ENCODE data around the gene P3R3URF. TPM values are rescaled to one million over a fixed set of nuclear protein-coding genes. Genes with fewer than 3 reads are reported as not detected.

P3R3URF gene
- total and polyA plus RNA-seq, 4 donors, result not detected

- no peak for ATAC-seq (ENCODE audit: low FRiP score)
- peaks cover 5% of the 10 kb centered on the region in 2 donors for H3K36me3 ChIP-seq (ENCODE audit: control insufficient read depth in 1 of 2, insufficient read depth in 2 of 2, low read length in 1 of 2)
- no peak overlapping the region for H3K27ac ChIP-seq (ENCODE audit: low read depth in 1 of 2, low read length in 2 of 2)
These were observed 14.3 kb upstream of the P3R3URF start for GRCh38 chr1:46190539-46190938.

DNA sequence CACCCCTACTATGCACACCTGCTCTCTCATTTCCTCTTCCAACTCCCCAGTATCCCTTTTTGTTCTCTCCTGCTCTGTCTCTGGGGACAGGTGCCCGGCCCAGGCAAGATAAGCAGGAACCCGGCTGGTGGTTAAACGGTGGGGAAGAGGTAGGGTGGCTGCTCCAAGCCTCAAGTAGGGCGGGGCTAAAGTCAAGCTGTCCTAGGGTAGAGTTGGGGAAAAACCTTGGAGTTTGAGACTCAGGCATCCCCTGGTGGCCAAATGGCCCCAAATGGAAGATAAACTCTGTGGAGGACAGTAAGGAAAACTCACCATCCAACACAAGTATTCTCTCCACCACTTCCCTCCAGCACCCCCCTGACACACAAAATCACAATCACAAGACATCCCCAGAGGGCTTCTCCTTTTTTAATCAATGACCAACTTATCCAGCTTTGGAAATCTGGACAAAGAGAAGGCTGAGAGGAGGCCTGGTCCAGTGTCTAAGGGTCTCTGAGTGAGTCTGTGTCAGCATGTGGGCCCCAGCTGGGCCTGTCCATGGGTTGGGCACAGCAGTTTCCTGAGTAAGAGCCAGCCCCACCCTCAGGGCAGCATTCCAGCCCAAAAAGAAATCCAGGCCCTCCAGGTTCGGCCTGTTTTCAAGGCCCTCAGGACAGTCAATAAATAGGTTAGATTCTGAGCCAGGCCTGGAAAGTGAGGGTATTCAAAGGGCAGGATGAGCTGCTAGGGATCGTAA, 12.2 kb upstream of the P3R3URF start:
- H3K27ac ChIP-seq (ENCODE audit: low read depth in 1 of 2, low read length in 2 of 2), result no peak overlapping the region
- DNase-seq (peak in 1 of 2 donors; percentile 70), ATAC-seq (ENCODE audit: low FRiP score) (no peak)
- H3K4me1 ChIP-seq (ENCODE audit: control insufficient read depth in 1 of 2, insufficient read depth in 2 of 2, low read length in 2 of 2), result no peaks in the 10 kb centered on the region
- H3K4me3 ChIP-seq (ENCODE audit: low read length in 2 of 2), result no peak overlapping the region
- intact Hi-C loops (cut with DNase I), result no loop called here
- H3K36me3 ChIP-seq (ENCODE audit: control insufficient read depth in 1 of 2, insufficient read depth in 2 of 2, low read length in 1 of 2), result peaks cover 5% of the 10 kb centered on the region in 2 donors
- no peaks in the 10 kb centered on the region for H3K27me3 ChIP-seq (ENCODE audit: control insufficient read depth in 1 of 2, insufficient read depth in 2 of 2, low read length in 1 of 2)
- H3K9me3 ChIP-seq (ENCODE audit: control insufficient read depth, low read length), result no peaks in the 10 kb centered on the region
- WGBS, 2 donors, result 58 to 62% methylated on average over 6 of the region's 6 CpGs

More at GRCh38 chr1:46190539-46190938, 14.3 kb upstream of the P3R3URF start:
- H3K9me3 ChIP-seq (ENCODE audit: control insufficient read depth, low read length), result no peaks in the 10 kb centered on the region
- H3K4me3 ChIP-seq (ENCODE audit: low read length in 2 of 2), result no peak overlapping the region
- no peaks in the 10 kb centered on the region for H3K27me3 ChIP-seq (ENCODE audit: control insufficient read depth in 1 of 2, insufficient read depth in 2 of 2, low read length in 1 of 2)
- intact Hi-C loops (cut with DNase I), result no loop called here
- no peaks in the 10 kb centered on the region for H3K4me1 ChIP-seq (ENCODE audit: control insufficient read depth in 1 of 2, insufficient read depth in 2 of 2, low read length in 2 of 2)
- peak in 1 of 2 donors; percentile 32 for DNase-seq
- WGBS, 2 donors, result 82 to 83% methylated on average over 3 of the region's 3 CpGs

DNA sequence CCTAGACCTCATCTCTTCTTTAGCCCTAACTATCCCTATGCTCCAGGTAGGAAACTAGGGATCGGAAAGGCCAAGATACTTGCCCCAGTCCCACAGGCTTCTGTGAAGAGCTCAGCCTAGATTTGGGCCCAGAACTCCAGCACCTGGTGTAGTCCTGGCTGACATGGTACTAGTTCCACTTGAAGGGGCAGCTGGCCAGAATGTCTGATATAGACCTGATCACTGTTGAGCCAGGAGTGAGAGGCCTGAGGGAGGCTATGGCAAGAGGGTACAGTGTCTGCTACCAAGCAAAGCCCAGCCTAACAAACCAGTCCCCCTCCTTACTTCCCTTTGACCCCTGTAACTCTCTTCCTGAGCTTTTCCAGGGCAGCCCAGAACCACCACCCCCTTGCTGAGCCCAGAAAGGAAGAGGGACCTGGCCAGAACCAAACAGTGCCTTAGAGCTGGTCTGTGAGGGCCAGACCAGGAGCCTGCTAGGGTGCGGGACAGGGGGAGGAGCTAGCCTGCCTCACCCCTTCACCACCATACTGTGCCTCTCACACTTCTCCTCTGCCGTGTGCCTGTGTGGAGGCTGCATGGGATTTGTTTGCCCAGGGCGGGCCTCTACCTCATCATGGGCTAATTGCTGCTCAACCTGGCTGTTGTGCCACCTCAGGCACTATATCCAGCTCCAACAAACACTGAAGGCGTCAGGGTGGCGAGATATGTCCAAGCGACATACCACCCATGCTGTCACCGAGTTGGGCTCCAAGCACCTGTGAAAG, 11.0 kb upstream of the P3R3URF start:
- no peaks in the 10 kb centered on the region for H3K9me3 ChIP-seq (ENCODE audit: control insufficient read depth, low read length)
- H3K4me3 ChIP-seq (ENCODE audit: low read length in 2 of 2), result no peak overlapping the region
- intact Hi-C loops (cut with DNase I), result no loop called here
- no peak overlapping the region for H3K27ac ChIP-seq (ENCODE audit: low read depth in 1 of 2, low read length in 2 of 2)
- DNase-seq (peak in 1 of 2 donors; percentile 49), ATAC-seq (ENCODE audit: low FRiP score) (no peak)
- H3K4me1 ChIP-seq (ENCODE audit: control insufficient read depth in 1 of 2, insufficient read depth in 2 of 2, low read length in 2 of 2), result no peaks in the 10 kb centered on the region
- no peaks in the 10 kb centered on the region for H3K27me3 ChIP-seq (ENCODE audit: control insufficient read depth in 1 of 2, insufficient read depth in 2 of 2, low read length in 1 of 2)
- peaks cover 2 to 5% of the 10 kb centered on the region in 2 donors for H3K36me3 ChIP-seq (ENCODE audit: control insufficient read depth in 1 of 2, insufficient read depth in 2 of 2, low read length in 1 of 2)
- WGBS, 2 donors, result 79 to 85% methylated on average over 8 of the region's 8 CpGs

DNA sequence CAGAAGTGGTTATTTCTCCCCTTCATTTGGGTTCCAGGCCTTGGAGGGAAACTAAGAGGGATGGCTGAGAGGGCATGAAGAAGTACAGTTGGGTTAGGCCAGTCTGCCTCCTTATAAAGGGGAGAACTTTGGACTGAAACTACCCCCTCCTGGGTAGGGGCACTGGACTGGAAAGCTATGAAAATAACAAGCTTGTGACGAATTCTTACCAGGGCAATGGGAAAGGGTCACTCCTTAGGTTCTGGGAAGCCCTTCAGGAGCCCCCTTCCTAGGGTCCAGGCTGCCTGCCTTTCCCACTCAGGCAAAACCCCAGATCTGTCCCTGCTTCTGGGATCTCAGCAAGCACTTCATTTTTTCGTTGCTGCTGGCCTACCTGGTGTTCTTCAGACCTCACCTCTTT, 9.8 kb upstream of the P3R3URF start:
- DNase-seq (no peak), ATAC-seq (ENCODE audit: low FRiP score) (no peak)
- H3K36me3 ChIP-seq (ENCODE audit: control insufficient read depth in 1 of 2, insufficient read depth in 2 of 2, low read length in 1 of 2), result peaks cover 0 to 5% of the 10 kb centered on the region in 2 donors
- intact Hi-C loops (cut with DNase I), result no loop called here
- no peak overlapping the region for H3K27ac ChIP-seq (ENCODE audit: low read depth in 1 of 2, low read length in 2 of 2)
- H3K4me3 ChIP-seq (ENCODE audit: low read length in 2 of 2), result no peak overlapping the region
- H3K27me3 ChIP-seq (ENCODE audit: control insufficient read depth in 1 of 2, insufficient read depth in 2 of 2, low read length in 1 of 2), result no peaks in the 10 kb centered on the region
- H3K9me3 ChIP-seq (ENCODE audit: control insufficient read depth, low read length), result no peaks in the 10 kb centered on the region
- H3K4me1 ChIP-seq (ENCODE audit: control insufficient read depth in 1 of 2, insufficient read depth in 2 of 2, low read length in 2 of 2), result no peaks in the 10 kb centered on the region
- 64 to 86% methylated on average over 2 of the region's 2 CpGs for WGBS, 2 donors

GRCh38 chr1:46184920-46185658, 8.8 kb upstream of the P3R3URF start:
- ATAC-seq (ENCODE audit: low FRiP score) (no peak), DNase-seq (peak in 1 of 2 donors; percentile 59)
- Histone ChIP-seq H3K27ac (ENCODE audit: low read depth in 1 of 2, low read length in 2 of 2) (no peak overlapping the region), H3K9me3 (ENCODE audit: control insufficient read depth, low read length) (no peaks in the 10 kb centered on the region), H3K4me1 (ENCODE audit: control insufficient read depth in 1 of 2, insufficient read depth in 2 of 2, low read length in 2 of 2) (no peaks in the 10 kb centered on the region), H3K36me3 (ENCODE audit: control insufficient read depth in 1 of 2, insufficient read depth in 2 of 2, low read length in 1 of 2) (peaks cover 0 to 5% of the 10 kb centered on the region in 2 donors), H3K4me3 (ENCODE audit: low read length in 2 of 2) (no peak overlapping the region), H3K27me3 (ENCODE audit: control insufficient read depth in 1 of 2, insufficient read depth in 2 of 2, low read length in 1 of 2) (no peaks in the 10 kb centered on the region)
- intact Hi-C loops (cut with DNase I), result loop anchor here in 1 of 2 donors (5.0 kb wide), 1 partner anchor 48 kb away; no protein-coding TSS in a partner anchor
- 56 to 65% methylated on average over 7 of the region's 7 CpGs for WGBS, 2 donors

- Histone ChIP-seq H3K36me3 (ENCODE audit: control insufficient read depth in 1 of 2, insufficient read depth in 2 of 2, low read length in 1 of 2) (peaks cover 0 to 5% of the 10 kb centered on the region in 2 donors), H3K4me3 (ENCODE audit: low read length in 2 of 2) (no peak overlapping the region), H3K27me3 (ENCODE audit: control insufficient read depth in 1 of 2, insufficient read depth in 2 of 2, low read length in 1 of 2) (no peaks in the 10 kb centered on the region), H3K9me3 (ENCODE audit: control insufficient read depth, low read length) (no peaks in the 10 kb centered on the region), H3K4me1 (ENCODE audit: control insufficient read depth in 1 of 2, insufficient read depth in 2 of 2, low read length in 2 of 2) (no peaks in the 10 kb centered on the region), H3K27ac (ENCODE audit: low read depth in 1 of 2, low read length in 2 of 2) (peak overlapping the region; percentile 72 to 97)
- 79 to 81% methylated on average over 12 of the region's 12 CpGs for WGBS, 2 donors
- no peak for ATAC-seq (ENCODE audit: low FRiP score)
- intact Hi-C loops (cut with DNase I), result loop anchor here (2.0 to 5.0 kb wide), 3 partner anchors 15 to 47 kb away; partner anchors contain the start of gene POMGNT1 (in 1 of the 2)
- peak; percentile 59 to 64 for DNase-seq
These were observed 7.8 kb upstream of the P3R3URF start for GRCh38 chr1:46183926-46184557.

DNA sequence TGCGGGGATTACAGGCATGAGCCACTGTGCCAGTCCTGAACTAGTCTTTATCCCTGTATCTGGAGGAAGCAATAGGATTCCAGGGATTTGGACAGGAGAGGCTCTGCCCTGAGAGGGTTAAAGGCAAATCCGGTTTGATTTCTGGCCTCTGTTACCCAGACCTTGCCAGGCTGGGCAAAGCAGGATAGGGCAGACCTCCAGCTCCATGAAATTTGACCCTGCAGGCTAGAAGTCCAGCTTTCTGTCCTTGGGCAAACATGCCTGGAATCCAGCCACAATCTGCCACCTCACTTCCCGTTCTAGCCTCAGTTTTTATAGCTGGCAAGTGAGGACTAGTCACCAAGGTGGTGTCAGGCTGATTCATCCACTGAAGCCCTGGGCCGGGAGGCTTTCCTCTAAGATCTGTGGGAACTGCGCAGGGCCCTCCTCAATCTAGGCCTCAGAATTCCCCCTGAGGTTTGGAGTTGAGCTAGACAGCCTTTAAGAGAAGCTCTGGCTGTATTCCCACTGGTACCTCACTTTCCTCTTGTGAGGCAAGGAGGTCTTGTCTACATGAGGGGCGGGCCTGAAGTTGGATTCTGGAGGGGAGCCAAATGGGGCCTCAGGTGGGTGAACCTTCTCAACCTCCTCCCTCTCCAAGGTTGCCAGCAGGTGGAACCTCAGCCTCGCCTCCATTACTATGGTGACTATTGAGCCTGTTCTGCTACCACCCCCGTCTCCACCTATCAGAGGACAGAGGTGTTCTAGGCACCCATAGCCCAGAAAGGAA, 7.0 kb upstream of the P3R3URF start:
- intact Hi-C loops (cut with DNase I), result loop anchor here (2.0 to 5.0 kb wide), 3 partner anchors 16 to 46 kb away; partner anchors contain the start of gene POMGNT1 (in 1 of the 2)
- H3K9me3 ChIP-seq (ENCODE audit: control insufficient read depth, low read length), result no peaks in the 10 kb centered on the region
- H3K36me3 ChIP-seq (ENCODE audit: control insufficient read depth in 1 of 2, insufficient read depth in 2 of 2, low read length in 1 of 2), result peaks cover 0 to 5% of the 10 kb centered on the region in 2 donors
- no peak overlapping the region for H3K4me3 ChIP-seq (ENCODE audit: low read length in 2 of 2)
- peak; percentile 92 for DNase-seq
- H3K27me3 ChIP-seq (ENCODE audit: control insufficient read depth in 1 of 2, insufficient read depth in 2 of 2, low read length in 1 of 2), result no peaks in the 10 kb centered on the region
- H3K4me1 ChIP-seq (ENCODE audit: control insufficient read depth in 1 of 2, insufficient read depth in 2 of 2, low read length in 2 of 2), result no peaks in the 10 kb centered on the region
- ATAC-seq (ENCODE audit: low FRiP score), result peak; percentile 70
- WGBS, 2 donors, result 24 to 25% methylated on average over 8 of the region's 8 CpGs
- H3K27ac ChIP-seq (ENCODE audit: low read depth in 1 of 2, low read length in 2 of 2), result peak overlapping the region; percentile 72 to 97
